AG08396 (cell line): ENCODE data around the gene TMEM61.
A peak's percentile ranks its signal among the peaks of the same experiment; 100 is the strongest.
"Not testable (repeated sequence)": the region's sequence is repeated elsewhere in the genome, so short reads cannot be mapped to it uniquely, and the experiment has no call there.

Experiments
- DNase-seq: peaks from one replicate; pipeline ENCODE4 v3.0.0; 2012; ENCODE audit warnings: low spot score, mixed read lengths

Gene TMEM61

DNA sequence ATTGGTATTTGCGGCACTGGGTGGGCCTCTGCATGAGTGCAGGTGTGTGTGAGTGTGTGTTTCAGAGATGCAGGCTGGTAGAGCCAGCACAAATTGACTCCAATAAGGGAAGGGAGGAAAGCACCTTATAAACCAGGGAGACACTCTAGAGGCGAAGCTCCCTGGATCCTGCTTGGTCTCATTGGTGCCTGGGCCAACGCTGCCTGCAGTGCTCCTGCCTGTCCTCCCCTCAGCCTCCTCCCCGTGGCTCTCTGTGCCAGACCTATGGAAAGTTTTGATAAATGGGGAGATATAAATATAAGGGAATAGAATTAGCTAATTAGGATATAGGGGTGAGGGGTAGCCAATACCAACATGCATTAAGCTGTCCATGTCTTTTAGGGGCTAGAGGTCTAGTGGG is 20.9 kb downstream of the TMEM61 start:
- DNase-seq: no peak

DNA sequence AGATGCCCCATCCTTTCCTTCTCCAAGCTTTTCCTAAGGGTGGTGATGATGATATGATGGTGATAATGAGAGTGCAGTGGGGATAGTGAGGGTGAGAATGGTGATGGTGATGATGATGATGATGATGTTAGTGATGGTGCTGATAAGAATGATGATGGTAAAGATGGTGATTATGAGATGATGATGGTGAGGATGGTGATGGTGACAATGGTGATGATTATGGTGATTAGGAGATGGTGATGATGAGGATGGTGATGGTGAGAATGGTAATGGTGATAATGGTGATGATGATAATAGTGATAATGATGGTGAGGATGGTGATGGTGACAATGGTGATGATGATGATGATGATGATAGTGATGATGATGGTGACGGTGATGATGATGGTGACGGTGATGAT is 22.3 kb downstream of the TMEM61 start:
- no peak for DNase-seq

DNA sequence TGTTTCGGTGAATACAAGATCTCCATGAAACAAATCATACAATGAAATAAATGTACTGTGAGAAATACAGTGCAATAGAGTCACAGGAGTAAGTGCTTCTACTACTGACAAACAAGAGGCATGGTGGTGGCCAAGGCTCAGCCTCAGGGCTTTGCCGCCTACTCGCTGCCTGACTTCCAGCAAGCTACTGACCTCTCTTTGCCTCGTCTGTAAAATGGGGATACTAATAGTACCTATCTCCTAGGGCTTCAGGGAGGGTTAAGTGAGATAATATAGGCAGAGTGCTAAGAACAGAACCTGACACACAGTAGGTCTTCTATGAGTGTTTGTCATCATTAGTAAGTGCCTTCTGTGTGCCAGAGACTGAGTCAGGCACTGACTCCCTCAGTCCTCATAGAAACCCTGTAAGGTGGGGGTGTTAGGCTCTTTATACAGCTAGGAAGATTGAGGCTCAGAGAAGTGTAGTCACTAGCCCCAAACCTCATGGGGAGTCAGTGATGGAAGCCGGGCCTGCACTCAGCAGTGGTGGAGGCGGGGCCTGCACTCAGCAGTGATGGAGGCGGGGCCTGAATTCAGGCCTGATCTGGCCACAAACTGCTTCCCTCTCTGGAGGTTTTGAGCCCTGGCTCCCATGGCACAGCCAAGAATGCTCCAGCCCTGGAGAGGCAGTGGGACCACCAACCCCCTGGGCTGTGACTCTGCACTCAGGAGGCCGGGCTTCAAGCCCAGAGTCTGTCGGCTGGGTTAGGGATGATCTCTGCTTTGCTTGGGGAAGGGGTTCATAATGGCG is 25.1 kb downstream of the TMEM61 start:
- no peak for DNase-seq

DNA sequence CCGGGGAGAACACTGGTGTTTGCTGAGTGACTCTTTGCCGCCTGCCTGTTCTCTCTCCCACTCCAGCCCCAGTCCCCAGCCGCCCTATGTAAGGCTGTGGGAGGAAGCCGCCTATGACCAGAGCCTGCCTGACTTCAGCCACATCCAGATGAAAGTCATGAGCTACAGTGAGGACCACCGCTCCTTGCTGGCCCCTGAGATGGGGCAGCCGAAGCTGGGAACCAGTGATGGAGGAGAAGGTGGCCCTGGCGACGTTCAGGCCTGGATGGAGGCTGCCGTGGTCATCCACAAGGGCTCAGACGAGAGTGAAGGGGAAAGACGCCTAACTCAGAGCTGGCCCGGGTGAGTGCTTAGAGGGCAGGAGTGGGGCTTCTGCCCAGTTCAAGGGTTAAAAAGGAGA is 26.5 kb downstream of the TMEM61 start:
- DNase-seq: no peak

DNA sequence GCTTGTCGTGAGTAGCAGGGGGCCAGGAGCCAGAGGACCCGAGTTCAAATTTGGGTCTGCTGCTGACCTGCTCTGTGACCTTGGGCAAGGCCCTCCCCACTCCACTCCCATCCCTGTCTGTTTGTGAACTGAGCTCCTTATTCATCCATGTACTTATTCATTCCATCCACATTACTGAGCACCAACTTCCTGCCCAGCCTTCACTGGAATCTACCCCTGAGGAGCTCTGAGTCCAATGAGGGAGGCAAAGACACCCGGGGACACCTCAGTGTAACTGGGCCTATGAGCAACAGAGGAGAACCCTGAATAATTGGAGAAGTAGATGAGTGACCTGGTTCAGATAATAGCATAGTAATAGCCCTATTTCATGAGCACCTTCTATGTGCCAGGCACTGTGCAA is 27.2 kb downstream of the TMEM61 start:
- peak; percentile 76 for DNase-seq

DNA sequence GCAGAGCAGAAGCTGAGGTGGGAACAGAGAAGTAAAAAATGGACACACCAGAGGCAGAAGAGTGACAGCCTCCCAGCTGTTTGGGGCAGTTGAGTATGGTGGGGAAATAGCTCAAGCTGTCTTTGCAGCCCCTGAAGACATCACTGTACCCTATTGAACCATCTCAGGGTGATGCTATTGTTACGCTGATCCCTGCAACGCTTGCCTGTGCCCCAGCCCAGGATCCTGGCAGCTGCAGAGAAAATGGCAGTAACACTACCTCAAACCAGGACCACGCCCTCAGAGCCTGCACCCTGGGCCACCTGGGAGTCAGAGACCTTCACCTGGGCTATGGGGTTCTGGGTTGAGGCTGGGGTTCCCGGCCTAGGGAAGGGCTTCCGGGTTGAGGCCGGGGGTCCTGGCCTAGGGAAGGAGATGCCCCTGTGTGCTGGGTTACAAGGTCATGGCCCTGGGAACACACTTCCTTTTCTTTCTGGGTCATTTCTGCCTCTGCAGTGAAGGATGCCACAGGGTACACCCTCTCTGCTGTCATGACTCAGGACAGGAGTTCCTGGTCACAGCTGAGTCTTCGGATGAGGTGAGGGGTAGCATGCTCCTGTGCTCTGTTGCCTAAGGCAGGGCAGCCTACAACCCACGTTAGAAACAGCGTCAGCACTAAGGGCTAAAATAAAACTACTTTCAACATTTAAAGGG is 29.9 kb downstream of the TMEM61 start:
- DNase-seq: no peak

DNA sequence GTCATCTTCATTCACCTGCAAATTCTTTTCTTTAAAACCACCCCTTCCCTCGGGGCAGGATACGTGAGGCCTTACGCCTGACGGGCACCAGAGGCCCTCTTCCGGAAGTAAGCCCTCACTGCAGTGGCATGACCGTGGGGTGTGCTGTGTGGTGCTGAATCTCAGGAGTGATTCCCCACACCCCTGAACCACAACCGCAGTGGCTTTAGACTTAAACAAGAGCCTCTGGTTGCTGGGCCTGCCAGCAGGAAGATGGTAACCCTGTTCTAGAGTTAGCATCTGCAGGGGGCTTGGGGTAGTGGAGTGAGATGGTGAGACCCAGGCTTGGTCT is 30.4 kb downstream of the TMEM61 start:
- no peak for DNase-seq

DNA sequence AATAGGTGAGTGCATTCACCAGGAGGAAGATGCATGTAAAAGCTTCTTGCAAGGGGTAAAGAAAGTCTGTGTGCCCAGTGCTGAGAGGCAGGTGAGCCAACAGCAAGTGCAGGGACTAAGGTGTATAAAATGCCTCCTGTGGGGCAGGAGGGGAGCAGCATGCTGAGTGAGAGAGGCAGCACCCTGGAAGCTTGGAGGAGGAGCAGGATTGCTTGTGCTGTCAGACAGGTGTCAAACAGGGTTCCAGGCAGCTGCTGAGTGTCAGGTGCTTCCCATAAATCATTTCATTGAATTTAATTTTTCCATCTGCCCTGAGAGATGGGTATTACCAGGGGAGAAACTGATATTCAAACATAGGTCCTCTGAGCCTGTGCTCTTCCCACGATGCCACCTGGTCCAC is 32.2 kb downstream of the TMEM61 start:
- no peak for DNase-seq

DNA sequence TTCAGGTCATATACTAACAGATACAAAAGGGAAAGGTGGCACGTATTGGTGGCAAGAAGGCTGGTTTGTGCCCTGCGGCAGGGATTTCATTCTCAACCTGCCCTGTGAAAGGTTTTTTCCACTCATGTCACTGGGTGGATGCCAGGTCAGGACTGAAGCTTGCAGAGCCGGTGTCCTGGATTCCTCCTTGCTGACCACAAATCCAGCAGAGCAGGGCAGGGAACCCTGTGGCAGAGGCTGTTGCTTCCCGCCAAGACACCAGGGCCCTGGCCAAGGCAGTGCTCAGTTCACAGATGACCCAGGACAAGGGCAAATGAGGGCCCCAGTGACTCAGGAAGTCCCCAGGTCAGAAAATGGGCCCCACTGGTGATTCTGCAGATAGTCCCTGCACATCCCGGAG is 34.7 kb downstream of the TMEM61 start:
- DNase-seq: no peak

DNA sequence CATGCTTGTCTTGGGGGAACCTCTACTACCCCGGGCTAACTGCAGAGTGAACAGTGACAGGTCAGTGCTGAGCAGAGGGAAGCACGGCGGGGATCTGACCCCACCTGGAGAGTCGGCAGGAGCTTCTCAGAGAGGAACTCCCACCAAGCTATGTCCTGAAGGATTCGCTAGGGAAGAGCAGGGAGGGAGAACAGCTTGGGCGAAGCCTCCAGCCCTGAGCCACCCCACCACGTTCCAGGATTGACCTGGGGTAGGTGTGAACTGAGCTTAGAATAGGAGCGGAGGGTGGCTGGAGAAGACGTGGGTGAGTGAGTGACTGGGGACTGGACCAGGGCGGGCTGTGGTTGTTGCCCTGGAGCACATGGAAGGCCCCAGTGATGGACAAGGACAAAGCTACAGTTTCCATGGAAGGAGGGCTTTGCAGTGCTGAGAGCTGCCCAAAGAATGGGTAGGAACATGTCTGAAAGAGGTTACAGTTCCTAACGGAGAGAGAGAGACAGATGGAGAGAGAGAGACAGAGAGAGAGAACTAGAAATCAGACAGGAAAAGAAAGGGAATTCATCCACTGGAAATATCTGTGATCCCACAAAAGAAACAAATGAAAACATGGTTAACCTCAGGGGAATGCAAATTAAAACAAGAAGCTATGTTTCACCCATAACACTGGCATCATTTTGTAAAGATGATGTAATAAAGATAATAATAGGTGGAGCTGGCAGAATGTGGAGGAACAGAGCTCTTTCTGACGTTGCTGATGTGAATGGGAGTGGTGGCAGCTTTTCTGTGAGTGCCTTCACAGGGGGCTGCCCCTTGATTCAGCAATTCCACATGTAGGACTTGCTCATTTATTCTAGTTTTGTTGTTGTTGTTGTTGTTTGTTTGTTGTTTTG is 35.5 kb downstream of the TMEM61 start:
- DNase-seq: no peak

DNA sequence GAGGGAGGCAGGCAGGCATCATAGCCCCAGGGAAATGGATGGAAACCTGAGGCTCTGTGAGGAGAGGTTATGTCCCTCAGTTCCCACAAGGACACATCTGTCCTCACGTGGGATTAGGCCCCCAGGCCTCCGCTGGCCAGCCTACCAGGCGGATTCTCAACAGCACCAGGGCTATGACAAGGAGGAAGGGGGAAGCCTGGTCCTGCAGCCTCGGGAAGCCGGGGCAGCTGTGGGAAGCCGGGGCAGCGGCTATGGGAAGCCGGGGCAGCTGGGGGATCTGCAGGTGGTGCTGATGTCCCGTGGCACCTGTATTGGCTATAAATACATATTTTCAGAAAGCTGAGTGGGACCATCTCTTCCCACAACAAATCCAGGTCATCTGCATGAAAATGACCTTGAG is 38.0 kb downstream of the TMEM61 start:
- DNase-seq: no peak

DNA sequence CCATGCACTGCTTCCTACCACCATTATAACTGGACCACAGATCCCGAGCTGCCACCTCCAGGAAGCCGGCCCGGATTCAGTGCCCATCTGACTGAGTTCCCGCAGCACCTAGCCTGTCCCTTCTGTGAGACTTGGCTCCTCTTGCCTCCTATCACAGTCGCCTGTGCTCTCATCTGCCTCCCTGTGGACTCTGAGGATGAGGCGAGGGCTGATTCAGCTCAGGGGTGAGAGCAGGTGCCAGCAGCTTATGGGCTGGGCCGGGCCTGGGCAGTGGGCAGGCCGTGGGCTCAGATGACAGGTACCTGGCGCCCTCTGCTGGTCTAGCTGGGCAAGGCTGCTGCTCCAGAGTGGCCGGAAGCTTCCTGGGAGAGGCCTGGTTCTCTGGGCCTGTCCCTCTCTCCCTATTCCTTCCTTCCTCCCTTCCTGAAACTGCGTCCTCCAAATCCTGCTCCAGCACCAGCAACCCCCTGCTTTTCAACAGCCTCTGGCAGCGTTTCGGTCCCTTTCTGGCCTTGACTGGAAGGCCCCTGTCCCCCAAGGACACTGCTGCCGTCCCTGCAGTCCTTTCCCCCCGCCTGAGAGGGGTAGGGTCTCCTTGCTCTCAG is 41.6 kb downstream of the TMEM61 start:
- peak; percentile 95 for DNase-seq

DNA sequence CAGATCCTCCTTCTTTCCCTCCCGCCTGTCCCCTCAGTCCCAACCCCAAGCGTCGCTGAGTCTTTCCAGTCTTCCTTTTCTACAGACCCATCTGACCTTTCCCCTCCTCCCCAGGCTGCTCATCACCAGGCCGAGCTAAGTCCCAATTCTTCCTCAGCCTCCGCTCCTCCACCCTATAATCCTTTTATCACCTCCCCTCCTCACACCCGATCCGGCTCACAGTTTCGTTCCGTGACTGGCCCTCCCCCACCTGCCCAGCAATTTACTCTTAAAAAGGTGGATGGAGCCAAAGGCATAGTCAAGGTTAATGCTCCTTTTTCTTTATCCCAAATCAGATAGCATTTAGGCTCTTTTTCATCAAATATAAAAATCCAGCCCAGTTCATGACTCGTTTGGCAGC is 43.7 kb downstream of the TMEM61 start:
- not testable (repeated sequence) for DNase-seq

DNA sequence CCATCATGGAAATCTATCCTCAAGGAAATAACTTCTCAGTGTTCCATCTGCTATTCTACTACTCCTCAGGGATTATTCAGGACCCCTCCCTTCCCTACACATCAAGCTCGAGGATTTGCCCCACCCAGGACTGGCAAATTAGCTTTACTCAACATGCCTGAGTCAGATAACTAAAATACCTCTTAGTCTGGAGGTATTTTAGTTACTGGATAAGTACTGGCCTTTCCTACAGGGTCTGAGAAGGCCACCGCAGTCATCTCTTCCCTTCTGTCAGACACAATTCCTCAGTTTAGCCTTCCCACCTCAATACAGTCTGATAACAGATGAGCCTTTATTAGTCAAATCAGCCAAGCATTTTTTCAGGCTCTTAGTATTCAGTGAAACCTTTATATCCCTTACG is 46.3 kb downstream of the TMEM61 start:
- DNase-seq: not testable (repeated sequence)

DNA sequence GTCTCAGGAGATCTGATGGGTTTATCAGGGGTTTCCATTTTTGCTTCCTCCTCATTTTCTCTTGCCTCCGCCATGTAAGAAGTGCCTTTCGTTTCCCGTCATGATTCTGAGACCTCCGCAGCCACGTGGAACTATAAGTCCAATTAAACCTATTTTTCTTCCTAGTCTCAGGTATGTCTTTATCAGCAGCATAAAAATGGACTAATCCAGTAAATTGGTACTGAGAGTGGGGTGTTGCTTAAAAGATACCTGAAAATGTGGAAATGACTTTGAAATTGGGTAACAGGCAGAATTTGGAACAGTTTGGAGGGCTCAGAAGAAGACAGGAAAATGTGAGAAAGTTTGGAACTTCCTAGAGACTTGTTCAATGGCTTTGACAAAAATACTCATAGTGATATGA is 50.7 kb downstream of the TMEM61 start:
- not testable (repeated sequence) for DNase-seq

DNA sequence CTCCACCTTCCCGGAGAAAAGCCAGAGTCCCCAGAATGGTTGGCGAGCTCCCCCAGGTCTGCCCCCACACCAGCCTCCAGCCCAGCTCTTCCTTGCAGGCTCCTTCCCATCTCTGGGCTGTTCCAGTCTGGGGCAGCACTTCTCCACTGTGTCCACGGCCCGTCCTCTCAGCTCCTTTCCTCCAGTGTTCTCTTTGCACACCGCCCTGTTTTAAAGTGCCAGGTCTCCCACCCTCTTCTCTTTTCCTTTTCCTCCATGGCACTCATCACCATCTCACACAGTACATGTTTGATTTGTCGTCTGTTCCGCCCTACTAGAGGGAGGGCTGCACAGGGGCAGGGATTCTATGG is 52.8 kb downstream of the TMEM61 start:
- DNase-seq: no peak

DNA sequence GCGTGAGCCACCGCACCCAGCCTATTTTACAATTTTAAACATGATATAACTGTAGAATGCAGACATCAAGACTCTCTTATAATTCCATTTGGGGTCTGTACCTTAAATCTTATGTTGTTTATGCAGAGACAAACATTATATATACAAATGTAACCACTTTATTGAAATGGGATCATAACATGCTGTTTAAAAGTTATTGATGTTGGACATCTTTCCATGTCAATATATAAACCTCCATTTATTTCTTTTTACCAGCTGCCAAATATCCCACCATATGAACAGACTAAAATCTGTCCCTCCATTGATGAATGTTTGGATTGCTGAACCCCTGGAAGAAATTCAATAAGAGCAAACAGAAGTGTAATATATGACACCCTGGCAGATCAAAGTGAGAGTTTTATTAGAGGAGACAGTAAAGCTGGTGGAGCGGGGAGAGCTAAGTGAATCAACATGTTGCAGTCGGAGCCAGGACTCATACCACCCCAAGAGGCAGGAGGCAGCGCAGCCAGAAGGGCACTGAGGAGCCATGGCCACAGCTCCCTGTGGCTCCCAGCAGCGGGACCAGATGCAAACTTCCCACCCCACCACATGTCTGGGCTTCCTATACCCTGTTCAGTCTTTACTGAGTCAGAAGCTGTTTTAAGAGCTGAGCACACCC is 54.2 kb downstream of the TMEM61 start:
- DNase-seq: no peak

DNA sequence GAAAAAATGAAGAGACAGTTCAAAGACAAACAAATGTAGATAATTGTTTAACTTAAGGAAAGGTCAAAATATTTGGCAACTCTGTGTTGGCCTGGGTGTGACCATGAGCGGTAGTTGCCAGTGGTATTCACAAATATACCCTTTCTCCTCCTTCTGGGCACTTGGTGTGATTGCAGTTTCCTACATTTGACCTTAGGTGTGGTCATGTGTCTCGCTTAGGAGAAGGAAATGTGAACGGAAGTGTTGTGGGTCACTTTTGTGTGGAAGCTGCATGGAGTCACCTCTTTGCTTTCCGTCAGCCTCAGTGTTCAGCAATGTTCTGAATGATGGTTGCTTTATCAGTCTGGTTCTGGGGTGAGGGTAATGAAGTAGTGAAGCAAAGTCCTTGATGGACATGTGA is 55.5 kb downstream of the TMEM61 start:
- no peak for DNase-seq

DNA sequence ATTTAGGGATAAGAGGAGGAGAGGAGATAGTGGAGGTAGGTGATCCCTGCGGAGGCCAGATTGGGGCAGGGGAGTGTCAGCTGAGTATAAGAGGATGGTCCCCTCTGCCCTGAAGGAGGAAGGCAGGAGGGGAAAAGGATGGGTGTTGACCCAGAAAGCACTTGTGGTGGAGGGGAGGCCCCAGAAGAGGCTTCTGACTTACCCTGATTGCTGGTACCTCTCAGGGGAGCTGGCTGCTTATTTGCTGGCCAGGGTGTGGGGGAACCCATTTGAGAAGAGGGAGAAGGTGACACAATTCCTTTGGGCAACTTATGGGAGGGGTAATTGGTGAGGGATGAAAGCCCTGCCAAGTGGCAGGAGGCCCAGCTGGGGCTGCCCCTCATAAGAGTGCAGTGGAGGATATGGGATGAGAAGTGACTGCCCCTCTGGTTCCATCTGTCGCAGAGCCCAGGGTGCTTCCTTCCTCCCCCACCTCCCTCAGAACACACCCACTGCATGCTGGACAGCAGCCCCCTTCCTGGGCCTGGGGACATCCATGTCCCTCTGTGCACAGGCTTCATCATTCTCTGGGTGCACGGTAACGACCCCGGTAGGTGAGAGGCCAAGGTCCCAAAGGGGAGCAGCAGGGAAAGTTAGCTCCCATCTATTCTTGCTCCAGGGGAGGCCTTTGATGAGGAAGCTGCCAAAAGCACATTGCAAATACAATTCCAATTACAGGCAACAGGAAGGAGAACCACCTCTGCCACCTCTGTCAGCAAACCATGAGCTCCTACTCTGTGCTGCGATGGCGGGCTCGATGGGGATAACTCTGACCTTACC is 57.5 kb downstream of the TMEM61 start:
- no peak for DNase-seq

DNA sequence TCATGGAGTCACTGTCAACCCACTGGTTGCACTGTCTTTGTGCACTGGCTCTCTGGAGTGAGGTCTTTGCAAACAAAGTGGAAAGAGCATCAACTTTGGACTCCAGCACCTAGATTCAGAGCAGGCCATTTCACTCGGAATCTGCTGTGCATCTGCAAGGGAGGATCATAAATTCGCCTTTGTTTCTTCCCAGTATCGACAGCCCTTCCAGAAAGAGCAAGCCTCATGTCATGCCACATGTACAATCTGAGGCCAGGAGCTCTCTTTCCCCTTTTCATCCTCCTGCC is 58.1 kb downstream of the TMEM61 start:
- no peak for DNase-seq

DNA sequence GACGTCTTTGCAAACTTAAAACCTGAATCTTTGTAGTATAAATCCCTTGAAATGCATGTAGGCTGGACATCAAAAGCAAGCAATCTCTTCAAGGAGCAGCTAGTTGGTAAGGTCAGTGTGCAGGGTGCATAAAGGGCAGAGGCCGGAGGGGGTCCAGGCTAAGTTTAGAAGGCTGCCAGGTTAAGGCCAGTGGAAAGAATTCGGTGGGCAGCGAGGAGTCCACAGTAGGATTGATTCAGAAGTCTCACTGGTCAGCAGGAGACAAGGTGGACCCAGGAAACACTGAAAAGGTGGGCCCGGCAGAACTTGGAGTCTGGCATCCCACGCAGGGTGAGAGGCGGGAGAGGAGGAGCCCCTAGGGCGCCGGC is 58.5 kb downstream of the TMEM61 start:
- DNase-seq: no peak
